ENCODE measurements around the gene SPON2. TPM values are rescaled to one million over a fixed set of nuclear protein-coding genes. Genes with fewer than 3 reads are reported as not detected.
A peak's percentile ranks its signal among the peaks of the same experiment; 100 is the strongest.

The SPON2 gene
- polyA plus RNA-seq, 3 donors = 9.3 to 14.7 (median 14.5) TPM

GRCh38 chr4:1210971-1211370 lies 38.6 kb upstream of the SPON2 start:
- DNase-seq = no peak

- DNase-seq = no peak
Observed at GRCh38 chr4:1210241-1210841, 38.0 kb upstream of the SPON2 start.

- DNase-seq = peak; percentile 74
Observed at GRCh38 chr4:1209821-1210220, 37.4 kb upstream of the SPON2 start.

GRCh38 chr4:1208970-1209704 lies 36.8 kb upstream of the SPON2 start:
- no peak for DNase-seq

GRCh38 chr4:1208266-1208961 lies 36.0 kb upstream of the SPON2 start:
- DNase-seq = no peak

GRCh38 chr4:1207603-1208265 lies 35.4 kb upstream of the SPON2 start:
- DNase-seq = peak; percentile 79

- no peak for DNase-seq
Observed at GRCh38 chr4:1207157-1207470, 34.7 kb upstream of the SPON2 start.

- DNase-seq = no peak
Observed at GRCh38 chr4:1206299-1207156, 34.1 kb upstream of the SPON2 start.

GRCh38 chr4:1205586-1206298 lies 33.4 kb upstream of the SPON2 start:
- DNase-seq = no peak

- DNase-seq = no peak
Observed at GRCh38 chr4:1204828-1205585, 32.6 kb upstream of the SPON2 start.

- DNase-seq = no peak
Observed at GRCh38 chr4:1204286-1204827, 32.0 kb upstream of the SPON2 start.

GRCh38 chr4:1203026-1203616 lies 30.7 kb upstream of the SPON2 start:
- no peak for DNase-seq

GRCh38 chr4:1202526-1203011 lies 30.2 kb upstream of the SPON2 start:
- no peak for DNase-seq

- no peak for DNase-seq
Observed at GRCh38 chr4:1201851-1202525, 29.6 kb upstream of the SPON2 start.

GRCh38 chr4:1200425-1201035 lies 28.1 kb upstream of the SPON2 start:
- DNase-seq = peak; percentile 68

GRCh38 chr4:1199556-1200331 lies 27.4 kb upstream of the SPON2 start:
- no peak for DNase-seq

- DNase-seq = no peak
Observed at GRCh38 chr4:1198098-1198844, 25.9 kb upstream of the SPON2 start.

All from renal pelvis (tissue), 4 donors.